Measurements from ENCODE around the gene SPNS3.

DNA sequence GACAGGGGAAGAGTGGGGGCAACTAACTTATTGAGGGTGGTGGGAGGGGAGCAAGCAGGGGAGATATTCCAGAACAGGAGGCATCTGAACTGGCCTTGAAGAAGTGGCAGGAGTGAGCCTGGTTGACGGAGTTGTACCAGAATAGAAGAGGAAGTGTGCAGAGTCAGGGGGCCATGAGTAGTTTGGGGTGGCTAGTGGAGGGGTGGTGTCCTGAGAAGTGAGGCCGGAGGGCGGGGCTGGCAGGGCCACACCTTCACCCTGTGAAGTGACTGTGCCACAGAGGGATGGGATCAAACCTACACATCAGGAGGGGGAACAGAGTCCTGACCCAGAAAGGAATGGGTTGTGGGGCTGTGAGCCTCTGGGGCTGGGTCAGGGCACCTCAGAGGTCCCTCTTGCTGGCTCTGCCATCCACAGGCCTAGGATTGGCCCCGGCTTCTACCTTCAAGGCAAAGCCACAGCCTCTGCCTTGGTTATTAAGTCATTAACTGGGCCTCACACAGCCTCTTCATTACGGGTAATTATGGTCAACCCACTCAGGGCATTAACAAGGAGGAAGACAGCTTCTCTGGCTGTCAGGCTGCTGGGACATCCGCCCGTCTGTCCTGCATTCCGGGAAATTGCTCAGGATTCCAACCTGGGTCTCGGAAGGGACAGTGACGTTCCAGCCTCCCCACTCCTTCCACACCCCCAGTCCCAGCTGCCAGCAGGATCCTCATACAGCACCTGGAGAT, 77.6 kb downstream of the SPNS3 start:
- TF ChIP-seq, protein P1, sequence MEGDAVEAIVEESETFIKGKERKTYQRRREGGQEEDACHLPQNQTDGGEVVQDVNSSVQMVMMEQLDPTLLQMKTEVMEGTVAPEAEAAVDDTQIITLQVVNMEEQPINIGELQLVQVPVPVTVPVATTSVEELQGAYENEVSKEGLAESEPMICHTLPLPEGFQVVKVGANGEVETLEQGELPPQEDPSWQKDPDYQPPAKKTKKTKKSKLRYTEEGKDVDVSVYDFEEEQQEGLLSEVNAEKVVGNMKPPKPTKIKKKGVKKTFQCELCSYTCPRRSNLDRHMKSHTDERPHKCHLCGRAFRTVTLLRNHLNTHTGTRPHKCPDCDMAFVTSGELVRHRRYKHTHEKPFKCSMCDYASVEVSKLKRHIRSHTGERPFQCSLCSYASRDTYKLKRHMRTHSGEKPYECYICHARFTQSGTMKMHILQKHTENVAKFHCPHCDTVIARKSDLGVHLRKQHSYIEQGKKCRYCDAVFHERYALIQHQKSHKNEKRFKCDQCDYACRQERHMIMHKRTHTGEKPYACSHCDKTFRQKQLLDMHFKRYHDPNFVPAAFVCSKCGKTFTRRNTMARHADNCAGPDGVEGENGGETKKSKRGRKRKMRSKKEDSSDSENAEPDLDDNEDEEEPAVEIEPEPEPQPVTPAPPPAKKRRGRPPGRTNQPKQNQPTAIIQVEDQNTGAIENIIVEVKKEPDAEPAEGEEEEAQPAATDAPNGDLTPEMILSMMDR (IDR thresholded peaks at IDR 0.05 in 8 of 11, conservative IDR thresholded peaks at IDR 0.05 in 3 of 11), result no peak
- no peak for TF ChIP-seq POLR2AphosphoS5 (IDR thresholded peaks at IDR 0.05)

Data from spleen (tissue), 7 donors.